GM11168 (cell line): ENCODE results near the gene TXNL4B.

ENCODE experiments used
- in situ Hi-C: fragments of 300-500 bp; cut with MboI; formaldehyde crosslinking; loops from one replicate; pipeline ENCODE4 v1.12.0; 2022; ENCODE audit warnings: low sequenced_read_pairs; ENCODE audit not compliant: unreplicated experiment

The TXNL4B gene

GRCh38 chr16:72113616-72113945 lies 20.2 kb upstream of the TXNL4B start:
- in situ Hi-C loops, result no loop called here

GRCh38 chr16:72112906-72113615 lies 19.6 kb upstream of the TXNL4B start:
- in situ Hi-C loops, result no loop called here

- in situ Hi-C loops, result no loop called here
These were observed 19.0 kb upstream of the TXNL4B start for GRCh38 chr16:72112452-72112792.

GRCh38 chr16:72111657-72112451 lies 18.4 kb upstream of the TXNL4B start:
- in situ Hi-C loops, result no loop called here

GRCh38 chr16:72110662-72111615 lies 17.5 kb upstream of the TXNL4B start:
- in situ Hi-C loops, result no loop called here

DNA sequence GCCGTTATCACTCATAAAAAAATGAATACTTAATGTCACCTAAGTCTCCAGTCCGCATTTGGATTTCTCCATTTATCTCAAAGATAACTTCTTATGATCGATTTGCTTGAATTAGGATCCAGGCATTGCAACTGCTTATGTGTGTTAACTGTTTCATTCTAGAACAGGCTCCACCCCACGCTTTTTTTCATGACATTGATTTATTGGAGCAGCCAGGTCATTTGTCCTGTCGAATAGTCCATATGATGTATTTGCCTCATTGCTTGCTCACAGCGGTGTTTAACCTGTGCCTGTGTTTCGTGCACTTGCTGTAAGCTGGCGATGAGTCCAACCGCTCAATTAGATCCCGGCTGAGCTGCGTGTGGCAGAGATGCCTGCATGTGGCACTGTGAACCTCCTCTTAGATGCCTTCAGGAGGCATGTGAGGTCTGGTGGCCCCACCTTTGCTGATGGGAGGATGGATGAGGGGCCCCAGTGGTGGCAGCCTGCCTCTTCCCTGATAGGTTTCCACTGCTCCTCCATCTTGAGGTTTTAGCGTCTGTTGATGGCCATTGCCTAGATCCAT lies 16.6 kb upstream of the TXNL4B start:
- in situ Hi-C loops, result no loop called here

- in situ Hi-C loops, result no loop called here
These were observed 15.9 kb upstream of the TXNL4B start for GRCh38 chr16:72109300-72109699.

DNA sequence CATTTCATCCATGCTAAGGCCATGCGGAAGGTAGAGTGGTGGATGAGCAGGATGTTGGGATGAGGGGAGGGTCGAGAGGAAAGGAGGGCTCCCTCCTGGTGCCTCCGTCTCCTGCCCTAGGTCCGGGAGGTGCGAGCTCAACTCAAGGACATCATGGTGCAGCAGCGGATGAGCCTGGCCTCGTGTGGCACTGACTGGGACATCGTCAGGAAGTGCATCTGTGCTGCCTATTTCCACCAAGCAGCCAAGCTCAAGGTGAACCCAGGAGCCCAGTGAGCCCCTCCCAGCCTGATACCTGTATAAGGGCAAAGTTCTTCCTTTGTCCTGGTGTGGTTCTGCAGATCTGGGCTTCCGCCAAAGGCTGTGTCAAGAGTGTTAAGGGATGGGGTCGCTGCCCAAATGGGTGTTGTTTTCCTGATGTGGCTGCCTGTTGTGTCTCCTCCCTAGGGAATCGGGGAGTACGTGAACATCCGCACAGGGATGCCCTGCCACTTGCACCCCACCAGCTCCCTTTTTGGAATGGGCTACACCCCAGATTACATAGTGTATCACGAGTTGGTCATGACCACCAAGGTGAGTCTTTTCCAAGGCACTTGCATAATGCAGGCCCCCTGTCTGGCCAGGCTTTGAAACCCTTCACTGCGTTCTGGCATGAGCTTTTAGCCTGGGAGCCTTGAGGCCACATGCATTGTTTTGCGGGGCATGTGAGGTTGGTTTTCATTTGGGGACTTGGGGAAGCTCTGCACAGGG lies 15.1 kb upstream of the TXNL4B start:
- in situ Hi-C loops, result no loop called here

DNA sequence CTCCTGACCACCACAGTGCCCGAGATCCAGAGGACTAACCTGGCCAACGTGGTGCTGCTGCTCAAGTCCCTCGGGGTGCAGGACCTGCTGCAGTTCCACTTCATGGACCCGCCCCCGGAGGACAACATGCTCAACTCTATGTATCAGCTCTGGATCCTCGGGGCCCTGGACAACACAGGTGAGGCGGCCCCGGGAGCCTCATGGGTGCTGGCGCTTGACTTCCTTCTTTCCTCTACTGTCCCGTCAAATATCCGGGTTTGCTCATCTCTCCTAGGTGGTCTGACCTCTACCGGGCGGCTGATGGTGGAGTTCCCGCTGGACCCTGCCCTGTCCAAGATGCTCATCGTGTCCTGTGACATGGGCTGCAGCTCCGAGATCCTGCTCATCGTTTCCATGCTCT lies 14.0 kb upstream of the TXNL4B start:
- in situ Hi-C loops, result no loop called here

- in situ Hi-C loops, result no loop called here
These were observed 12.6 kb upstream of the TXNL4B start for GRCh38 chr16:72105978-72106377.

DNA sequence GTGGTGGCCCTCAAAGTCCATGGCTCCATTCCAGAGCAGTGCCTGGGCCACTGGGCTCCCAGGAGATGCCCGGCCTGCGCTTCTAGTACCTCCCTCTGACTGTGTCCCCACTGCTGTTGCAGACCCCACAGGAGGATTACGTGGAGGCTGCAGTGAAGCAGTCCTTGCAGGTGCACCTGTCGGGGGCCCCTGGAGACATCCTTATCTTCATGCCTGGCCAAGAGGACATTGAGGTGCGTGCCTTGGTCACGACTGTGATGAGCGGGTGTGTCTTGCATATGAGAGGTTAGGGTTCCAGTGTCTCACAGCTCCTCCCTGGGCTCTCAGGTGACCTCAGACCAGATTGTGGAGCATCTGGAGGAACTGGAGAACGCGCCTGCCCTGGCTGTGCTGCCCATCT lies 11.5 kb upstream of the TXNL4B start:
- in situ Hi-C loops, result no loop called here

DNA sequence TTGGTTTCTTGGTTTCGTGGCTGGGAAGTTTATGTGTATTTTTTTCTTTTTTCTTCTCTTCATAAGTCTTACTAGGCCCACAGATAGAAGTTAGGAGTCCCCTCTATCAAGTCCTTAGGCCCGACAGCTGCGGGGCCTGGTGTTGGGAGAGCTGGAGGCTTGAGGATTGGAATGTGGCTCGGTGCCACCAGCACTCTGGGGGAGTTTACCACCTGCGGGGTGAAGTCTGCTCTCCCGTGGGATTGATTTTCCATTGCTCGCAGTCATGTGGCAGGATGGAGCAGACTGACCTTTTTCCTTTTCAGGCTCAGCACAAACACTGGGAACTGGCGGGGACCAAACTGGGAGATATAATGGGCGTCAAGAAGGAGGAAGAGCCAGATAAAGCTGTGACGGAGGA lies 7.8 kb upstream of the TXNL4B start:
- in situ Hi-C loops, result no loop called here

GRCh38 chr16:72099377-72099818 lies 6.0 kb upstream of the TXNL4B start:
- in situ Hi-C loops, result no loop called here

GRCh38 chr16:72098936-72099335 lies 5.5 kb upstream of the TXNL4B start:
- in situ Hi-C loops, result no loop called here

- in situ Hi-C loops, result no loop called here
These were observed 818 bp upstream of the TXNL4B start for GRCh38 chr16:72094266-72094610.

- in situ Hi-C loops, result no loop called here
These were observed 480 bp downstream of the TXNL4B start for GRCh38 chr16:72092832-72093447.

DNA sequence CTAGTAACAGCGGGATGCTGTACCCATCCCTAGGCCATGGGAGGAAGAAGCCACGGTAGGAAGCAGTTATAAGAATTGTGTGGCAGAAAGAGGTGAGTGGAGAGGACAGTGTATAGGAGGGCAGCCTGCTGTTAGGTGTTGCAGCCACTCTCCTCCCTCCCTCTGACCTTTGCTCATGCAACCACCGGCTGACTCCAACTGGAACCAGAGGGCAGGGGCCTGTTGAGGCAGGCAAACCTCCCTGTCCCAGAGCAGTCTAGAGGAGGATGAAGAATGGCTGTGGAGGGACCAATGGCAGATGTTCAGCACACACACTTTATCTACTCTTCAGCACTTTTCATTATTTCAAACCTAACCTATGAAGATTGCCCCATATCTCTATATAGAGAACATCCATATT lies 2.2 kb downstream of the TXNL4B start:
- in situ Hi-C loops, result no loop called here

GRCh38 chr16:72085002-72085401 lies 8.4 kb downstream of the TXNL4B start:
- in situ Hi-C loops, result no loop called here

DNA sequence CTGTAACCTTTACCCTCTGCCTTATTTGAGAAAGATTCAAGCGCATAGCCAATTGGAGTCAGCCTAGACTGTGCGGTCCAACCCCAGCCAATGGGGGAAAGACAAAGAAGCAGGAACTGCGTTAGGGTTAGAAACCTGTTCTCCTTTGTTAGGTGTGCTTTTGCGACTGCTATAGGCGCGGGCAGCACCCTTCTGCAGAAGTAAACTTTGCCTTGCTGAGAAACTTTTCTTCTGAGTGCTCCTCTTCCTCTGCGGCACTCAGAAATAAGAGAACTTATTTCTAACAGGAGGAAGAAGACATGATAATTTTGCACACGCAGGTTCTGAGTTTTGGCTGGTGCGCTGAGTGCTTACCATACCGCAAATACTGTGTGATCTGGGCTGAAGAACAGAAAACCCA lies 9.0 kb downstream of the TXNL4B start:
- in situ Hi-C loops, result no loop called here
